Measurements from ENCODE around the gene DAD1. TPM values are rescaled to one million over a fixed set of nuclear protein-coding genes. Genes with fewer than 3 reads are reported as not detected.
"Not testable (repeated sequence)": the region's sequence is repeated elsewhere in the genome, so short reads cannot be mapped to it uniquely, and the experiment has no call there.

Gene DAD1
- total RNA-seq = 100 to 1,000 TPM; 198 to 299 TPM
- 100 to 1,000 TPM; 189 to 201 TPM for polyA plus RNA-seq (ENCODE audit: insufficient read length in 2 of 2)
- long read RNA-seq, donor 1, transcript DAD1-201 (3 exons, 731 nt) = major isoform, 146 of 164 reads
- long read RNA-seq, donor 1, partial matches to known transcripts = 15 of 164 reads
- long read RNA-seq, donor 1, other reads (novel, unspliced or antisense) = 0 of 164 reads
- long read RNA-seq, donor 2, transcript DAD1-201 (3 exons, 731 nt) = major isoform, 45 of 50 reads
- long read RNA-seq, donor 2, partial matches to known transcripts = 5 of 50 reads
- long read RNA-seq, donor 2, other reads (novel, unspliced or antisense) = 0 of 50 reads
- long read RNA-seq, donor 3, transcript DAD1-201 (3 exons, 731 nt) = major isoform, 69 of 77 reads
- long read RNA-seq, donor 3, partial matches to known transcripts = 7 of 77 reads
- long read RNA-seq, donor 3, other reads (novel, unspliced or antisense) = 0 of 77 reads
- long read RNA-seq, donor 4, transcript DAD1-201 (3 exons, 731 nt) = major isoform, 267 of 342 reads
- long read RNA-seq, donor 4, partial matches to known transcripts = 73 of 342 reads
- long read RNA-seq, donor 4, other reads (novel, unspliced or antisense) = 0 of 342 reads

DNA sequence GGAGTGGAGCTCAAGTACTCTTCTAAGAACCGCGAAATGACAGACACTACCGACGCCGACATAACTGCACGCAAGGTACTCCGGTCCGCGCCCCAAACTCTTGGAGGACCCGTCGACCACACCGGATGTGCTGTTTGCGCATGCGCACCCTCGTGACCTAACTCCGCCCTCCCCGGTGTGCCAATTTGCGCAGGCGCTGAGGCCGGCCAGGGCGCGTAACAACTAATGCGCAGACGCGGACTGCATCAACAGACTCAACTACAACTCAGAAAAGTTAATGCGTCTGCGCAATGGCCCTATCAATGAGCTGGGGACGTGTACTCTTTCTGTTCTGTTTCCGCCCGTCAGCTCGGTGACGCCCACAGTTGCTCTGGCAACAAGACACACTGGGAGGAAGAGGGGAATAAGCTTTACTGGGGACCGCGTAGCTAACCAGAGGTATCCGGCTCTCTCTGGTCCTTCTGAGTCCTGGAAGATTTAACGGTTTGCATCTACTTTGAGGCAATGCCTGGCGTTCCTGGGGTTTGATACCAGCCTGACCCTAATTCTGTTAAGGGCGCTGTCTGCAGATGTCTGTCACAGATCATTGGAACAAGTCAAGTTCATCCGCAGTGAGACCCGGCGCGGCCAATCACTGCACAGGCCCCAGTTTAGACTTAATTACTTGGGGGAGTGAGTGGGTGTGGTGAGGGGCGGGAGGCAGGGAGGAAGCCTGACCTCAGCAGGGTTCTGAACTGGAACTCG lies at the start of gene DAD1:
Gene DAD1 (minus strand): TSS at position 129 of the 744 bp plus-strand sequence. CDS start 67 bp downstream, at position 62.
- peak within 1 kb of the TSS; percentile 99 for H3K27ac ChIP-seq (ENCODE audit: low read depth, low read length)
- DNase-seq (ENCODE audit: low read depth in 4 of 6, low spot score in 6 of 6) = peak; percentile 99 to 100 (median 99)
- H3K27me3 ChIP-seq (ENCODE audit: control insufficient read depth, insufficient read depth, low read length) = peaks cover 6% of the 10 kb centered on the region
- H3K9me3 ChIP-seq (ENCODE audit: control insufficient read depth, insufficient read depth, low read length) = no peaks in the 10 kb centered on the region
- H3K4me3 ChIP-seq (ENCODE audit: low read depth, low read length) = peak within 1 kb of the TSS; percentile 98
- 0% methylated on average over 44 of the region's 44 CpGs for WGBS (ENCODE audit: insufficient coverage)
- H3K36me3 ChIP-seq (ENCODE audit: control insufficient read depth, insufficient read depth, low read length) = peaks cover 4% of the 10 kb centered on the region
- H3K4me1 ChIP-seq (ENCODE audit: control insufficient read depth, insufficient read depth, low read length) = peaks cover 19% of the 10 kb centered on the region

GRCh38 chr14:22635980-22636379 lies 47.0 kb upstream of the DAD1 start:
- not testable (repeated sequence) for DNase-seq (ENCODE audit: low read depth in 4 of 6, low spot score in 6 of 6); H3K9me3 ChIP-seq (ENCODE audit: control insufficient read depth, insufficient read depth, low read length); H3K36me3 ChIP-seq (ENCODE audit: control insufficient read depth, insufficient read depth, low read length); H3K4me1 ChIP-seq (ENCODE audit: control insufficient read depth, insufficient read depth, low read length); H3K27ac ChIP-seq (ENCODE audit: low read depth, low read length); H3K4me3 ChIP-seq (ENCODE audit: low read depth, low read length); H3K27me3 ChIP-seq (ENCODE audit: control insufficient read depth, insufficient read depth, low read length)
- no CpG with 5 or more reads among the region's 1 CpG for WGBS (ENCODE audit: insufficient coverage)

- Histone ChIP-seq H3K36me3 (ENCODE audit: control insufficient read depth, insufficient read depth, low read length) (no peaks in the 10 kb centered on the region), H3K4me3 (ENCODE audit: low read depth, low read length) (no peak overlapping the region), H3K4me1 (ENCODE audit: control insufficient read depth, insufficient read depth, low read length) (no peaks in the 10 kb centered on the region), H3K9me3 (ENCODE audit: control insufficient read depth, insufficient read depth, low read length) (no peaks in the 10 kb centered on the region), H3K27ac (ENCODE audit: low read depth, low read length) (no peak overlapping the region), H3K27me3 (ENCODE audit: control insufficient read depth, insufficient read depth, low read length) (no peaks in the 10 kb centered on the region)
- WGBS (ENCODE audit: insufficient coverage) = 83% methylated on average over 6 of the region's 8 CpGs
- DNase-seq (ENCODE audit: low read depth in 4 of 6, low spot score in 6 of 6) = no peak
These were observed 45.3 kb upstream of the DAD1 start for GRCh38 chr14:22634233-22634900.

DNA sequence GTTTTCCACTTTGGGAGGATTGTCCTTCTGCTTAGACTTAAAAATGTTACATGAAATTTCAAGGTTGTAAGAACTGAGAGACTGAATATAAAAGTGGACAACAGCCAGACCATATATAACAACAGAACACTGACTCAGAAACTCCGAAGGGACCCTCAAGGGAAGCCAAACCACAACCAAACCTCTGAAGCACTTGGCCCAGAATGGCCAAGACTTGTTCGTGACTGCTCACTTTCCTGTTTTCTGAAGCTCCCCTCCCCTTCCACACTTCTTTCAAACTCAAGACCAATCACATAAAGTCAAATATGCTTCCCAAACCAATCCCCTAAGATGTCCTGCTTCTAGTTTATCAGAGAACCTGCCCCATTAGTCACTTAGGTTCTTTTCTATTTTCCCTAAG lies 41.5 kb upstream of the DAD1 start:
- WGBS (ENCODE audit: insufficient coverage) = 84% methylated on average over 2 of the region's 2 CpGs
- Histone ChIP-seq H3K27me3 (ENCODE audit: control insufficient read depth, insufficient read depth, low read length) (no peaks in the 10 kb centered on the region), H3K4me3 (ENCODE audit: low read depth, low read length) (no peak overlapping the region)

DNA sequence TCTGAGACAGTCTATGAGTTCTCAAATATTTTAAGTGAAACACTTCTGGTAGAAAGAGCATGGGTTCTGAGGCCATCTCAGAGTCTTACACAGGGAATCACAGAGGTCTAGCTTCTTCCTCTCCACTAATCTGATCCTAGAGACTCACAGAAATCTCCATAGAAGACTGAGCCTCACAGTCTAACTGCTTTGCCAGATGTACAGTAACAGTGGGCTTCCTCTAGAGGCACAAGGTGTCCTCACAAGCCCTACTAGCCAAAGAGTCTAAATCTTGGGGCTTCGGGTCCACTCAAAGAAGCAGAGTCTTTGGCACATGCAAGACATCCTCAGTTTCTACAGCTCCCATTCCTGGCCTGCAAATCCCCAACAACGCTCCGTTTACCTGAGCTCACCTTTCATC lies 41.0 kb upstream of the DAD1 start:
- Histone ChIP-seq H3K27ac (ENCODE audit: low read depth, low read length) (no peak overlapping the region), H3K9me3 (ENCODE audit: control insufficient read depth, insufficient read depth, low read length) (no peaks in the 10 kb centered on the region), H3K4me1 (ENCODE audit: control insufficient read depth, insufficient read depth, low read length) (no peaks in the 10 kb centered on the region), H3K27me3 (ENCODE audit: control insufficient read depth, insufficient read depth, low read length) (no peaks in the 10 kb centered on the region), H3K36me3 (ENCODE audit: control insufficient read depth, insufficient read depth, low read length) (no peaks in the 10 kb centered on the region), H3K4me3 (ENCODE audit: low read depth, low read length) (no peak overlapping the region)
- DNase-seq (ENCODE audit: low read depth in 4 of 6, low spot score in 6 of 6) = no peak
- 77% methylated on average over 1 of the region's 3 CpGs for WGBS (ENCODE audit: insufficient coverage)

More for the DNA sequence above, 41.5 kb upstream of the DAD1 start:
- Histone ChIP-seq H3K36me3 (ENCODE audit: control insufficient read depth, insufficient read depth, low read length) (no peaks in the 10 kb centered on the region), H3K4me1 (ENCODE audit: control insufficient read depth, insufficient read depth, low read length) (no peaks in the 10 kb centered on the region), H3K9me3 (ENCODE audit: control insufficient read depth, insufficient read depth, low read length) (no peaks in the 10 kb centered on the region), H3K27ac (ENCODE audit: low read depth, low read length) (no peak overlapping the region)
- no peak for DNase-seq (ENCODE audit: low read depth in 4 of 6, low spot score in 6 of 6)

DNA sequence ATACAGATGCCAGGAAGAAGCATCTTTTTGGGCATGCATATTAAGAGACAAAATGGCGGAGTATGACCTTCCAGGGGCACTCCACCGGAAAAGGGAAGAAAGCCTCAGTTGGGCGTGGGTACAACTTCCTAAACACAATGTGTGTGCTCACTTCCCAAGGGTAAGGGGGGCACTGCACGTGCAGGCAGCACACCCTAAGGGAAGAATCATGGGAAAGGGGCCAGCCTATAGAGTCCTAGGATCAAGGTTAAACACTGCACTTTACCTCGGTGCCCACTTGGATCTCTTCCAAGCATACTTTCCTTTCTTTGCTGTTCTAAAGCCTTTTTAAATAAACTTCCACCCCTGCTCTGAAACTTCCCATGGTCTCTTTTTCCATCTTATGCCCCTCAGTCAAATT lies 40.3 kb upstream of the DAD1 start:
- H3K27ac ChIP-seq (ENCODE audit: low read depth, low read length) = no peak overlapping the region
- no peaks in the 10 kb centered on the region for H3K4me1 ChIP-seq (ENCODE audit: control insufficient read depth, insufficient read depth, low read length)
- 75% methylated on average over 5 of the region's 5 CpGs for WGBS (ENCODE audit: insufficient coverage)
- no peak overlapping the region for H3K4me3 ChIP-seq (ENCODE audit: low read depth, low read length)
- DNase-seq (ENCODE audit: low read depth in 4 of 6, low spot score in 6 of 6) = no peak
- no peaks in the 10 kb centered on the region for H3K27me3 ChIP-seq (ENCODE audit: control insufficient read depth, insufficient read depth, low read length)
- no peaks in the 10 kb centered on the region for H3K9me3 ChIP-seq (ENCODE audit: control insufficient read depth, insufficient read depth, low read length)
- H3K36me3 ChIP-seq (ENCODE audit: control insufficient read depth, insufficient read depth, low read length) = no peaks in the 10 kb centered on the region

DNA sequence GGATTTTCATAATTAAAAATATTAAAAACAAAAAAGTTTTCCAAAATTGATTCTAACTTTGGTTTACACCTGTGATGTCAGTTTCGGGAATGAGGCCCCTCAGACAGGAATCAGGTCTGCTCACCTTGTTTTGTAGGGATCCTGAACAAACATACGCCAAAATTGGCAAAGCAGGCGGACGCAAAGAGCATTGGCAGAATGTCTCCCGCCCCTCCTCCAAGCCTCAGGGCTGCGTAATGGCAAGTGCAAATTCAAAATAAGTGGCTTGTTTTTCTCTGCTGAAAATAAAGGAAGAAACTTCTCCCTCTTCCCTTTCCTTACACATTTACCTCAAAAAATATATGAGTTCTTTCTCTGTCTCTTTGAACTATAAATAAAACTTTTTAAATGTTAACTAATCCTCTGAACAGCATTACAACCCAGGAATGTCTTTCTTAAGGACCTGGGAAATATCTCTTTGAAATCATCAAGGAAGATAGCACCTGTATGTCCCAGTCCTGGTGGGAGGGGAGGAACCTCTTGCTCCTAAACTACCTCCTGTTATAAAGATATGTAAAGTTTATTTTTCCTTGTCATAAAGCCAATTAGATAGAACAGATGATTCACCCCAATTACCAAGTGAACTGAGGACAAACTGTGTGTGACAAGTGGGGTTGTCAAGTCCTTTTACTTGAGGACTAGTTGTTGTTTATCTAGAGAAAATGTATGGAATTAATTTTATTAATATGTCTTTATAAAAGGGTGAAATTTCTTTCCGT lies 38.7 kb upstream of the DAD1 start:
- Histone ChIP-seq H3K27me3 (ENCODE audit: control insufficient read depth, insufficient read depth, low read length) (no peaks in the 10 kb centered on the region), H3K9me3 (ENCODE audit: control insufficient read depth, insufficient read depth, low read length) (no peaks in the 10 kb centered on the region), H3K4me3 (ENCODE audit: low read depth, low read length) (no peak overlapping the region), H3K27ac (ENCODE audit: low read depth, low read length) (no peak overlapping the region), H3K36me3 (ENCODE audit: control insufficient read depth, insufficient read depth, low read length) (no peaks in the 10 kb centered on the region), H3K4me1 (ENCODE audit: control insufficient read depth, insufficient read depth, low read length) (no peaks in the 10 kb centered on the region)
- WGBS (ENCODE audit: insufficient coverage) = 71% methylated on average over 5 of the region's 7 CpGs
- DNase-seq (ENCODE audit: low read depth in 4 of 6, low spot score in 6 of 6) = no peak

GRCh38 chr14:22626590-22626989 lies 37.6 kb upstream of the DAD1 start:
- Histone ChIP-seq H3K9me3 (ENCODE audit: control insufficient read depth, insufficient read depth, low read length) (no peaks in the 10 kb centered on the region), H3K36me3 (ENCODE audit: control insufficient read depth, insufficient read depth, low read length) (no peaks in the 10 kb centered on the region), H3K27me3 (ENCODE audit: control insufficient read depth, insufficient read depth, low read length) (no peaks in the 10 kb centered on the region), H3K4me3 (ENCODE audit: low read depth, low read length) (no peak overlapping the region), H3K27ac (ENCODE audit: low read depth, low read length) (no peak overlapping the region), H3K4me1 (ENCODE audit: control insufficient read depth, insufficient read depth, low read length) (no peaks in the 10 kb centered on the region)
- DNase-seq (ENCODE audit: low read depth in 4 of 6, low spot score in 6 of 6) = no peak
- WGBS (ENCODE audit: insufficient coverage) = 73% methylated on average over 4 of the region's 6 CpGs

DNA sequence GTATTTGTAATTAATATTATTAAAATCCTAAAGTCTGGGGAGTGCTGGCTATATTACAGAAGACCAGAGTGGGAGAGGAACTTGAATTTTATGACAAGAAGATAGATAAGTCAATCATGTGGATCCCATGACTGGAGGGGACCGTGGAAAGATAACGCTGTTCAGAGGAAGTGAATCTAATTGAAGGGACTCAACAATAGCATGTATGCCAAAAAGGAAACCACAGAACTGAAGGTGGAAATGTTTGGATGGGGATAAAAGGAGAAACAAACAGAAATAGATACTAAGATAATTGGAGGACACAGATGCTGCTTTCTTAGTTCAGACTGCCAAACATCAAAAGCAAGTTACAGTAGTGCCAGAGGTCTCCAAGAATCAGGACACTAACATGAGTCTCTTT lies 34.0 kb upstream of the DAD1 start:
- H3K27ac ChIP-seq (ENCODE audit: low read depth, low read length) = no peak overlapping the region
- H3K36me3 ChIP-seq (ENCODE audit: control insufficient read depth, insufficient read depth, low read length) = no peaks in the 10 kb centered on the region
- H3K9me3 ChIP-seq (ENCODE audit: control insufficient read depth, insufficient read depth, low read length) = no peaks in the 10 kb centered on the region
- no peaks in the 10 kb centered on the region for H3K27me3 ChIP-seq (ENCODE audit: control insufficient read depth, insufficient read depth, low read length)
- no peak overlapping the region for H3K4me3 ChIP-seq (ENCODE audit: low read depth, low read length)
- 55% methylated on average over 2 of the region's 2 CpGs for WGBS (ENCODE audit: insufficient coverage)
- no peak for DNase-seq (ENCODE audit: low read depth in 4 of 6, low spot score in 6 of 6)
- no peaks in the 10 kb centered on the region for H3K4me1 ChIP-seq (ENCODE audit: control insufficient read depth, insufficient read depth, low read length)

Data from spinal cord (tissue), 10 donors.